GM12801 (cell line): ENCODE results near the gene PCDHB1.

Experiments
- TF ChIP-seq, protein P1 (sequence below): IDR thresholded peaks from one replicate; pipeline ENCODE4 v1.5.1; 2011; ENCODE audit warnings: control low read depth; ENCODE audit not compliant: insufficient read length; ENCODE audit errors: extremely low read depth

Gene PCDHB1, protein sequence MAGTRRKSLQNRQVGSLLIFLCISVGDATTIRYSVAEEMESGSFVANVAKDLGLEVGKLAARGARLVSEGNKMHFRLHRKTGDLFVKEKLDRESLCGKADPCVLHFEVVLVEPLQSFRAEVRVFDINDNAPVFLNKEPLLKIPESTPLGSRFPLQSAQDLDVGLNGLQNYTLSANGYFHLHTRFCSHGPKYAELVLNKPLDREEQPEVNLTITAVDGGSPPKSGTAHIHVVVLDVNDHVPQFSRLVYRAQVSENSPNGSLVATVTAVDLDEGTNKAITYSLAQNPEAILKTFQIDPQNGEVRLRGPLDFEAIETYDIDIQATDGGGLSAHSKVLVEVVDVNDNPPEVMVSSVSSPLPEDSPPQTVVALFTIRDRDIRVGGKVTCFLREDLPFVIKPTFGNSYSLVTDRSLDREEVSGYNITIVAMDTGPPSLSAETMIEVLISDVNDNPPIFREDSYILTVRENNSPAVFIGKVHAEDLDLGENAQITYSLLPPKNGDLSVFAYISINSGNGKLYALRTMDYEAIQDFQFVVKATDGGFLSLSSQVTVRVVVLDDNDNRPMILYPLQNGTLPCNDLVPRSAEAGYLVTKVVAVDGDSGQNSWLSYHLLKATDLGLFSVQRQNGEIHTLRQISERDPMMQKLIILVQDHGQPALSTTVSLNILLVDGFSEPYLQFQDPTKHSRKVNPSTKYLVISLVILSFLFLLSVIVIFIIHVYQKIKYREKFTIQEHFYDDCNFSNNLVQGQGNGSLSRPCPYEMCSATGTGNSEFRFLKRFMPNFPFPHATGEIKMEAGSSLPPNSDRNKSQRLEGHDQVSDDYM

DNA sequence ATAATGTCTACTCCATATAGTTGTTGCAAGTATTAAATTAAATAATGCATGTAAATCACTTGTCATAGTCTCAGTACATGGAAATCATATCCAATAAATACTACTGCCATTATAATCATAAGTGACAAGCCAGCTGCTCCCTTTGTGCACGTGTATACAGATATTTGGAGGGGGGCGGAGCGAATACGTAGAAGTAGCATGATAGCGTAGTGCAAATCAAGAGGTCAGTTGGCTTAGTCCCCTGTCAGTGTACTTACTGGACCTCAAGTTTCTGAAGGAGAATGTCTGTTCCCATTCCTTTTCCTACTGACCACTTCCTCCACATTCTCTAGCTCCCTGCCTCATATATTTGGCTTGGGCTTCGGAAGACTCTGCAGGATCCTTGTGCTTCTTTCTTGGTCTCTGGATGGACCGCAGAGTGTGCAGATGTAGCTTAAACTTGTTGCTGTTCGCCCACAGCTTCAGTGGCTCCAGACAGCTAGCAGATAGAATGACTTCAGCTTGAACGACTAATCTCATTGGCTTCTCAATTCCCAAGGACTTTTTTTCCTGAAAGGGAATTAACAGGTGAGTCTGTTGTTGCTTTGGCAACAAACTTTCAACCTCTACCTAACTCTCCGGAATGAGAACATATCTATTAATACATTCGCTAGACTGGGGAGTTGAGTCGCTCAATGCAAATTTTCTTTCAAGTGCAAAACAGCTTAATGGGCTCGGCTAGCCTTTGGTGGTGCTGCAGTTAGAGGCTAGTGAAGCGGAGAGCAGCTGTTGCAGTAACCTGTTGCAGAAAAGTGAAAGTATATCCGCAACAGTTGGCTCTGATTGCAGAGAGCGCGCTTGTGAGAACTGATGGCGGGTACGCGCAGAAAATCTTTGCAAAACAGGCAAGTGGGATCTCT is at the start of gene PCDHB1:
Gene PCDHB1, plus strand, starts transcription at position 753 of the 899 bp plus-strand sequence. Its CDS starts 97 bp downstream, at position 850.
- TF ChIP-seq, protein P1, sequence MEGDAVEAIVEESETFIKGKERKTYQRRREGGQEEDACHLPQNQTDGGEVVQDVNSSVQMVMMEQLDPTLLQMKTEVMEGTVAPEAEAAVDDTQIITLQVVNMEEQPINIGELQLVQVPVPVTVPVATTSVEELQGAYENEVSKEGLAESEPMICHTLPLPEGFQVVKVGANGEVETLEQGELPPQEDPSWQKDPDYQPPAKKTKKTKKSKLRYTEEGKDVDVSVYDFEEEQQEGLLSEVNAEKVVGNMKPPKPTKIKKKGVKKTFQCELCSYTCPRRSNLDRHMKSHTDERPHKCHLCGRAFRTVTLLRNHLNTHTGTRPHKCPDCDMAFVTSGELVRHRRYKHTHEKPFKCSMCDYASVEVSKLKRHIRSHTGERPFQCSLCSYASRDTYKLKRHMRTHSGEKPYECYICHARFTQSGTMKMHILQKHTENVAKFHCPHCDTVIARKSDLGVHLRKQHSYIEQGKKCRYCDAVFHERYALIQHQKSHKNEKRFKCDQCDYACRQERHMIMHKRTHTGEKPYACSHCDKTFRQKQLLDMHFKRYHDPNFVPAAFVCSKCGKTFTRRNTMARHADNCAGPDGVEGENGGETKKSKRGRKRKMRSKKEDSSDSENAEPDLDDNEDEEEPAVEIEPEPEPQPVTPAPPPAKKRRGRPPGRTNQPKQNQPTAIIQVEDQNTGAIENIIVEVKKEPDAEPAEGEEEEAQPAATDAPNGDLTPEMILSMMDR = no peak

DNA sequence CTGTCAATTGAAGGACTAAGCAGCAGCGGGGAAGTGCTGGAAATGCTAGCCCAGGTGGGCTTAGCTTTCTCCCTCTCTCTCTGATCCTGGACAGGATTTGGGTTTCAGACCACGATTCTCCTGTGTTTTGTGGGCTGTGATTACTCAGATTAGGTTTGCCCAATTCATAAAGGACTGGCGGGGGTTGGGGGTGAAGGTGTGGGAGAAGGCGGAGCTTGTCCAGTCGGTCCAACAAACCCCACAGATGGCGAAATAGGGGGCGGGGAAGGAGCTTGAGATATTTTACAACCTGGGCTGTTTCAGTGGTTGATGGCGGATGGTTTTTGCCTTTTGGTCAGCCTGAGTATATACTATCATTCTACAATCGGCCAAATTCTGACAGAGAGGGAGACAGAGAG is 49.7 kb upstream of the PCDHB1 start:
- TF ChIP-seq, protein P1 = no peak

DNA sequence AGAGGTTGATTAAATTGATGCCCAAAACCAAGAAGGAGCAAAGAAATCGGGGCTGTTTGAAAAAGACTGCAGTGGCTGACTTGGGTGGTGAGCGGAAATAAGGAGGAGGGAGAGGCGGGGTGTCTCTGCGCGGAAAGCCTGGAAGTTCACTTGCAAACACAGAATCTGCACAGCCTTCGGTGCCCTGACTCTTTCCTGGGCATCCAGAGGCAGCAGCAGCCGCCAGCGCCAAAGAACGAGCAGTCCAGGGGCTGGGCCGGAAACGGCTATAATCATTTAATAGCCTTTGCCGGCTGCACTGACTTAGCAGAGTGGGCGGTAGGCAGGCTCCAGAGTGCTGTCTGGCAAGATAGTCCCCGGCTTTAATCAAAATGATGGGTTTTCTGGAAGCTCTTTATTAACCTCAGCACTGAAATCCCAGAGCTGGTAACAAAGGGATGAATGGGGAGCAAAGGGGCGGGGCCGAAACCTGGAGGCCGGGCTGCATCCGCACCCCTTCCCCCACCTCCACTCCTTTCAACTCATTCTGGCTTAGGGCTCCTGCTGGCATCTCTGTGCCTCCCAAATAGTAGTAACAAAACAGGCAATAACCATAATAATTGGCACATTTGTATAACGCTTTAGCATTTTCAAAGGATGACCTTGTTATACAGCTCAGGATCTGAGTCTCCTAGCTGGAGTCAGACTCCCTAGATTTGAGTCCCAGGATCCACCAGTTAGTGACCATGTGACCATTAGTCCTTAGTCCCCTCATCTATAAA is 49.1 kb upstream of the PCDHB1 start:
- TF ChIP-seq, protein P1 = no peak

DNA sequence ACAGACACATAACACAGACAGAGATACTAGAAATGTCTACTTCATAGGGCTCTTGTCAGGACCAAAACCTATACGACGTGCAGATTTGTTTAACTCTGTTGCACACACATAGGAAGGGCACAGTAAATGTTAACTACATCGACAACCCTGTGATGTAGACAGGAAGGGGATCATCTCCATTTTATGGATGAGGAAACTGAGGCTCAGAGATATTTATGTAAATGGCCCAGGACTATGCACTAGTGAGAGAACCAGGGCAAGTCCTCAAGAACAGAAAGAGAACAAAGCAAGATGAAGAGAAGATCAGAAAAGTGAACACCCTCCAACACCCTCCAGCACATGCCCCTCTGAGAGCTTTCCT is 48.6 kb upstream of the PCDHB1 start:
- TF ChIP-seq, protein P1 = no peak

DNA sequence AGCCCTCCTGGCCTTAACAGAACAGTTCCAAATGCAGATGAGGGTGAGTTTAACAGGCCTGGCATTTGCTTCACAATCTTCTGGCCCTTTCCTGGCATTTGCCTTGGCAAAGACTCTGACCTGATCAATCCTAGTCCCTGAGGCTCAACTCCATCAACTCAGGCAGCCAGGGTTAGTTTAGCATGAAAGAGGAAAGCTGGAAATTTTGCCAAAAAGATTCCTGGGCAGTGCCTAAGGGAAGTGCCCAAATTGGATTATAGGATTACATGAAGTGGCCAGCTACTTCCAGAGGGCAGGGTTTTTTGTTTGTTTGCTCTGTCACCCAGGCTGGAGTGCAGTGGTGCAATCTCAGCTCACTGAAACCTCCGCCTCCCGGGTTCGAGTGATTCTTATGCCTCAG is 48.1 kb upstream of the PCDHB1 start:
- TF ChIP-seq, protein P1 = no peak

DNA sequence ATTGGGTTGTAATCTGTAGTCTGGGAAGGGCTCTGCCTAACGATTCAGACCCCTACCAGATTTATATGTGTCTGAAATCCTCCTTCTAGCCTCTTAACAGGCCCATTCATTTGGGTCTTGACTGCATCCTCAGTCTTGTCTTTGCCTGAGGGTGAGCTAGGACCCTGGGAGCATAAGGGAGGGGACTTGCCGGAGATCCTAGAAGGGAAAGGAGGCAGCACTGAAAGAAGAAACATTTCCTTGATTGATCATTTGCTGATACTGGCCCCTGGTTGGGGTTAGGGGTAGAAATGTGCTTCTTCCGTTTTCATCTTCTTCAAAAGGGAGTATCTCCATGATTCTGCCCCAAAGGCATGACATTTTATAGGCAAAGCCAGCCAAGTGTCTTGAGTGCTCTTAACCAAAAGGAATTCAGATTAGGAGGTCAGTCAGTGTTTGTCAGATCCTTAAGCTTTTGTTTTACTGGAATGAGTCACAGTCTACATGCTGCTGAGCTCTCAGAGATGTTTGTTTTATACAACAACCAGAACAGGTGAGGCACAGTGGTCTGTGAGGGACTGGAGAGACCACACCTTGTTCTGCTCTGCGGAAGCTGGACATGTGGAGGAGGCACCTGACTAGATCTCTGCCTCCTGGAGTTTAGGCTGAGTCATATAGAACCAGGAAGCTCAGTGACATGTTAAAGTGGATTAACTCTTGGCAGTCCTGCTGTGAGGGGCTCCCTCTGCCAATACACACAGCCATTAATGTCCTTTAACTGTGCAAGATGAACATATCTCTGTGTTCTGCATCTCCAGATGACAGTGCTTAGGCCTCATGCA is 47.2 kb upstream of the PCDHB1 start:
- TF ChIP-seq, protein P1 = no peak
